MCF 10A (cell line): ENCODE data around the gene CDYL. TPM values are rescaled to one million over a fixed set of nuclear protein-coding genes. Genes with fewer than 3 reads are reported as not detected.

Source experiments
- Bru-seq: library from RNA; stranded (reverse); fragments of 400-500 nt; gene quantifications from one replicate; lab custom pipeline; 2021; lab: Mats Ljungman, UMichigan
- BruChase-seq, 2 experiments: library from RNA; stranded (reverse); fragments of 400-500 nt; gene quantifications; one replicate each; lab custom pipeline; 2021; lab: Mats Ljungman, UMichigan
- BruUV-seq: library from RNA; stranded (reverse); fragments of 400-500 nt; replicated peaks from 2 replicates; lab custom pipeline; 2021; lab: Mats Ljungman, UMichigan
- CTCF ChIA-PET: fragments of 300-600 bp; sonication (Branson Sonifier 250); formaldehyde crosslinking; extraction: SDS; loops from one replicate; lab custom pipeline; 2021; ENCODE audit warnings: antibody characterized with exemption, inconsistent platforms; lab: Yijun Ruan, JAX
- POLR2A ChIA-PET: fragments of 300-600, 350-650 bp; sonication (Branson Sonifier 250); formaldehyde crosslinking; extraction: SDS; loops from one replicate; lab custom pipeline; 2020; ENCODE audit warnings: antibody characterized with exemption, inconsistent platforms; lab: Yijun Ruan, JAX
- DNase-seq: peaks from one replicate; pipeline ENCODE4 v3.0.0-alpha.2; 2018; ENCODE audit not compliant: unreplicated experiment
- H3K27ac Mint-ChIP-seq: one replicate; pipeline ENCODE4 v1.8.0; 2022; ENCODE audit warnings: mild to moderate bottlenecking, low read depth, mixed read lengths; ENCODE audit not compliant: unreplicated experiment
- H3K27me3 Mint-ChIP-seq: one replicate; pipeline ENCODE4 v1.8.0; 2022; ENCODE audit warnings: mixed read lengths; ENCODE audit not compliant: insufficient read depth, unreplicated experiment
- H3K36me3 Mint-ChIP-seq: one replicate; pipeline ENCODE4 v1.8.0; 2022; ENCODE audit warnings: mild to moderate bottlenecking, moderate library complexity, mixed read lengths; ENCODE audit not compliant: insufficient read depth, unreplicated experiment
- H3K4me1 Mint-ChIP-seq: one replicate; pipeline ENCODE4 v1.8.0; 2022; ENCODE audit warnings: mixed read lengths; ENCODE audit not compliant: insufficient read depth, unreplicated experiment
- H3K4me3 Mint-ChIP-seq: one replicate; pipeline ENCODE4 v1.8.0; 2022; ENCODE audit warnings: mild to moderate bottlenecking, moderate library complexity, mixed read lengths; ENCODE audit not compliant: unreplicated experiment
- H3K9me3 Mint-ChIP-seq: one replicate; pipeline ENCODE4 v1.8.0; 2022; ENCODE audit warnings: mixed read lengths; ENCODE audit not compliant: unreplicated experiment
- CTCF ChIP-seq: fragments of 200-600 bp; IDR thresholded peaks from one replicate; pipeline ENCODE4 v1.8.0; 2022; ENCODE audit warnings: antibody characterized with exemption, mild to moderate bottlenecking; ENCODE audit not compliant: unreplicated experiment
- intact Hi-C: fragments of 100-400 bp; cut with micrococcal nuclease; formaldehyde crosslinking; loops from 2 replicates; pipeline ENCODE4 v1.14.1; 2022
- long read RNA-seq: library from polyadenylated mRNA; stranded (forward); transcript quantifications from one replicate; pipeline ENCODE4 v2.0.0, GENCODE V29; 2022
- total RNA-seq: library from RNA; stranded (reverse); gene quantifications from 2 replicates; pipeline ENCODE4 v1.2.3, GENCODE V29; 2022

The CDYL gene
- 48.9 and 56.8 TPM in 2 replicates for total RNA-seq
- percentile 79 among the genes with signal in this experiment for Bru-seq, nascent RNA
- percentile 68 among the genes with signal in this experiment for BruChase-seq, experiment 1, labeled RNA remaining after a 6-hour chase
- percentile 71 among the genes with signal in this experiment for BruChase-seq, experiment 2, labeled RNA remaining after a 2-hour chase
- long read RNA-seq, transcript CDYL-203 (7 exons, 2,184 nt), result major isoform, 89 of 123 reads
- long read RNA-seq, transcript CDYL-207 (6 exons, 1,764 nt), result minor isoform, 7 of 123 reads
- long read RNA-seq, partial matches to known transcripts, result 7 of 123 reads
- long read RNA-seq, other reads (novel, unspliced or antisense), result 20 of 123 reads

GRCh38 chr6:4776131-4776492 is at the start of gene CDYL:
CDYL (plus strand) TSS chr6:4776404; CDS start chr6:4776784, 380 bp downstream.
- H3K27ac Mint-ChIP-seq, result peak within 1 kb of the TSS; percentile 39
- peaks cover 14% of the 10 kb centered on the region for H3K4me1 Mint-ChIP-seq
- peaks cover 5% of the 10 kb centered on the region for H3K36me3 Mint-ChIP-seq
- peaks cover 7% of the 10 kb centered on the region for H3K9me3 Mint-ChIP-seq
- DNase-seq, result peak; percentile 84
- intact Hi-C loops, result loop anchor here (1.0 to 5.0 kb wide), 3 partner anchors 129 to 425 kb away; no protein-coding TSS in a partner anchor
- no peaks in the 10 kb centered on the region for H3K27me3 Mint-ChIP-seq
- peak within 1 kb of the TSS; percentile 85 for H3K4me3 Mint-ChIP-seq
- no peak for TF ChIP-seq CTCF
- BruUV-seq, result no TSS peak
- CTCF ChIA-PET, result no interaction called here
- POLR2A ChIA-PET, result interaction anchor here (0.8 to 1.6 kb wide), 7 partner anchors 10 to 494 kb away, joined by 3 to 7 read pairs (median 3); no protein-coding TSS in a partner anchor

DNA sequence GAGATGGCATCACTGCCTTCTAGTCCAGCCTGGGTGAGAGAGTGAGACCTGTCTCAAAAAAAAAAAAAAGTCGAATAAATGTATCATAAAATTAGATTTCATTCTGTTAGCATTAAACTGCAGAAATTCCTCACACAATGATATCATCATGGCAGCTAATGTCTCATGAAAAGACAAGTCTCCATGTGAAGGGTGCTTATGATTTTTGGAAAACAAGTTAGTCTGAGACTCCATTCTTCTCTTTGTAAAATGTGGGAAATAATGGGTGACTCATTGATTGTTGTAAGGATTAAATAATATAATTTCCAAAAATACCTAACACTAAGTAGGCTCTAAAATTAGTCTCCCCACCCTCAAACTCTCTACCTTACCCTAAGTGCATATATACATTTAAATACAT is 49.6 kb upstream of the CDYL start:
- Mint-ChIP-seq H3K27ac (no peak overlapping the region), H3K9me3 (no peaks in the 10 kb centered on the region), H3K36me3 (no peaks in the 10 kb centered on the region), H3K4me3 (no peak overlapping the region), H3K4me1 (no peaks in the 10 kb centered on the region), H3K27me3 (no peaks in the 10 kb centered on the region)
- BruUV-seq, result no TSS peak
- ChIA-PET POLR2A (no interaction called here), CTCF (interaction anchor here (0.7 kb wide), 1 partner anchor 136 kb away, joined by 3 read pairs; no protein-coding TSS in a partner anchor)
- no peak for TF ChIP-seq CTCF
- intact Hi-C loops, result no loop called here
- no peak for DNase-seq

- no TSS peak for BruUV-seq
- DNase-seq, result no peak
- Mint-ChIP-seq H3K4me3 (no peak overlapping the region), H3K9me3 (no peaks in the 10 kb centered on the region), H3K27ac (no peak overlapping the region), H3K36me3 (no peaks in the 10 kb centered on the region), H3K4me1 (no peaks in the 10 kb centered on the region), H3K27me3 (no peaks in the 10 kb centered on the region)
- ChIA-PET CTCF (no interaction called here), POLR2A (no interaction called here)
- intact Hi-C loops, result no loop called here
- no peak for TF ChIP-seq CTCF
These were observed 49.0 kb upstream of the CDYL start for GRCh38 chr6:4727217-4727616.

- CTCF ChIA-PET, result no interaction called here
- POLR2A ChIA-PET, result no interaction called here
- no TSS peak for BruUV-seq
- no peak for TF ChIP-seq CTCF
- no peak for DNase-seq
- Mint-ChIP-seq H3K27me3 (no peaks in the 10 kb centered on the region), H3K4me1 (peaks cover 5% of the 10 kb centered on the region), H3K4me3 (no peak overlapping the region), H3K9me3 (no peaks in the 10 kb centered on the region), H3K27ac (no peak overlapping the region), H3K36me3 (no peaks in the 10 kb centered on the region)
- intact Hi-C loops, result no loop called here
These were observed 48.4 kb upstream of the CDYL start for GRCh38 chr6:4727671-4728435.
